D341Med (cell line): ENCODE data around the gene TBX2.
"Not testable (repeated sequence)": the region's sequence is repeated elsewhere in the genome, so short reads cannot be mapped to it uniquely, and the experiment has no call there.

Source experiments
- DNase-seq: peaks from one replicate; pipeline ENCODE4 v3.0.0; 2012; ENCODE audit warnings: low spot score

Gene TBX2

DNA sequence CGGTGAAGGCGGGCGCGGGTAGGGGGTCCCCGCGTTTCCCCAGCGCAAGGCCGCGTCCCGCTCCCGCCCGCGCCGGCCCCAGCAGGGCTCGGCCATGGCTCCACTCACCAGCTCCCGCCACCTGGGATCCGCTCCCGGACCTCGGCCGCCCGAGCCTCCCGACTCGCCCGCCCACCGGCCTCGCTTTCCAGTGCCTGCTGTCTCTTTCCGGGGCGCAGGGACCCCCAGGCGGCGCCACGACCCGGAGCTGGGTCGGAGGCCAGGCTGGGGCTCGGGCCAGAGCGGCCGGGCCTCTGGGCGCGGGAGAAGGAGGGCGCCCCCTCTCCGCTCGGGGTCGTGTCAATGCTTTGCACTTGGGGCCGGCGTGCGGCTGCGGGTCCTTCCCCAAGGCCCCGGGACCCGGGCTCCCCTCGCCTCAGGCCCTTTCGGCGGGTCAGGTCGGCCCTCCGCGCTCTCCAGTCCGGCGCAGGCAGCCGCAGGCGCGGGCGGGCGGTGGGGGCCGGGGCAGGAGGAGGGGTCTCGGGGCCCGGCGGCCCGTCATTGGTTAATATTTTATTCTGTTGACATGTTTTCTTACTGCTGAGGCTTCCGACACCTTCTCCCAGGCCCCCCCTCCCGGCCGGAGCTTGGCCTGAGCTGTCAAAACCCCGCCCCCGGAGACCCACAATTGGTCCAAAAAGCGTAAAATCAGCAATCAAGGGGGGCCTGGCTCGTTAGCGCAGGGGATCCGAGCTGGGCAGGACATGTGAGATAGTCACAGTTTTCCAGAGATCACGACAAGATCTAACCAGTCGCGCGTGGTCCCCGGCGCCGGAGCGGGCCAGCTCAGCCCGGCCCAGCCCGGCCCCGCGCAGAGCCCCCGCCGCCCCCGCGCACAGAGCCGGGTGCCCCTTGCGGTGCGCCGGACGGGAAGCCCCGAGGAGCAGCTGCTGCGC lies at the start of gene TBX2:
TSS of gene TBX2 (plus strand) at position 713 of the 935 bp plus-strand sequence. CDS start 334 bp downstream, outside the sequence.
- DNase-seq: peak; percentile 76

DNA sequence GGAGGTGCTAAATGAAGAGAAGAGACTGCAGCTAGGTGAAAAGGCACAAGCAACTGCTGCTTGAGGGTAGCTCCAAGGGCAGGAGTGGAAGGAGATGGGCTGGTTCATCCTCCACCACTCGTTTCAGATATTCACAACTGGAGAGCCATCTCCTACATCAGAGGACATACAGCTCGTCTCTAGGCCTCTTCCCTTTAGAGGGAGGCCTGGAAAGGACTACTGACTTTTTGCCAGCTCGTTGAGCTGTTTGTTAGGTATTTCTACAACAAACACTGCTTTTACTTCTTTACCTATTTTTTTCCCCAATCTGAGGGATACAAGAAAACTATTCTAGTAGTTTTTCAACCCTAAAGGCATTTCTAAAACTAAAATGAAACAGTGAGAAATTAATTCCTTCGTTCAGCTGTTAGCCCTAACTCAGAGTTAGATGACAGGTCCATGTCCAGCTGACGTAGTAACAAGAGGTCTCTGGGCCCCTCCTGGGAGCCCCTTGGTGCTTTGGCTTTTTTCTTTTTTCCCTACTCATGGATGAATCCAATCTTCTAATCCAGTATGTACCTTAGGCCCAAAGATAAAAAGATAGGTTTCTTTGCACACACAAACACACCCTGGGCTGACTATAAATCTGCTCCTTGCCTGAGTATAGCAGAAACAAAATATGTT lies 47.8 kb upstream of the TBX2 start:
- DNase-seq: no peak

DNA sequence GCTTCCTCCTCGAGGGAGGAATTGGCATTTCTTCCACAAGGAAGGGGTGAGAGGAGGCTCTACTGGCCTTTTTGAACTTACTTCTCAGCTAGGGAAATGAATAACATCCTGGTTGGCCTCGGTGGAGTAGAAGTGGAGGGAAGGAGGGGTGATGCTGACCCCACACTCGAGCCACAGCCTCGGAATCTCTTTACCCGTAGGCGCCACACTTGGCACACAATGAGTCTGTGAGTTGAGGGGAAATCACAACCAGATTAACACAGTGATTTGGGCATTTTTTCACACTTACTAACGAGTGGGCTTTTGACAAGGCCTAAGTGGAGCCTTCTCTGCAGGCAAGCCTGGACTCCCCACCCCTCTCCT lies 47.3 kb upstream of the TBX2 start:
- no peak for DNase-seq

DNA sequence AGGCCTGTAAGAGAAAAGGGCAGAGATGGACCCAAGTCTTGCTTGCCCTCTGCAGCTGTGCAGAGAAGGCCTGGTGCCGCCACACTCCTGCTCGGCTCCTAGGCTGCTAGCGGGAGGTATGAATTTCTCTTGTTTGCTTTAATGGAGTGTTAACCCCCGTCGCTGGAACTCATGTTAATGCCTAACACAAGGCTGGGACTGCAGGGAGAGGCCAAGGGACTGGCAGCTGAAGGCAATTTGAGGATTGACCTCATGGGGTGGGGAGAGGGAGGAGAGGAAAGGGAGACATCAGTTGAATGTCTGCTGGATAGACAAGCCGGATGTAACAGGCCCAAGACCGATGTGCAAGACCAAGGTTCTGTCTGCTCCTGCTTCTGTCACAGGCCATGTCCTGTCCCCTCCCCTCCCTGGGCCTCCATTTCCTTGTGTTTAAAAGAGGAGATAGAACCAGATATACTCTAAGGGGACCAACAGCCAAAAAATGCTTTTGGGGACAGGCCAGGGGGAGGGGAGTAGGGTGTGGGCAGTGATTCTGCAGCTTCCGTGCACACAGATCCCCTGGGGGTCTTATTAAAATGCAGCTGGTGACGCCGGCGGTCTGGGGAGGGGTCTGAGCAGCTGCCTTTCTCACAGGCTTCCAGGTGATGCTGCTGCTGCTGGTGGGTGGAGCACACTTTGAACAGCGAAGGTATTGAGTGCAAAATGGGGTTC lies 46.7 kb upstream of the TBX2 start:
- DNase-seq: no peak

DNA sequence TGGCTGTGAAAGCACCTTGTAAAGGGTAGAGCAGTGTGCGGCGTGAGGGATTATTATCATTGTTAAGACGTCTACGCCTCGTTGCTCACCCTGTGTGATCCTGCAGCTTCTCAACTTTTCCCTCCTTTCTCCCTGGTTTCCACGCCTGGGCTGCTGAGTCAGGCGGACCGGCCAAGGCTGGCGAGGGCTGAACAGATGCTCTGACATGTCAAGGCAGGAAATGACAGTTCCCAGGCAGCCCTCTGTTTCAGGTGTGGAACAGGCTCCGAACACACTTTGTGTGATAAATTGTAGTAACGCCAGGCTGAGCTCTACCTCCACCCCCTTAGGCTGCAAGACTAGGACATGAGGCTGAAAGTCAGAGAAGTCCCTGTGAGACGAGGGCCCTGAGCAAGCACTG lies 46.0 kb upstream of the TBX2 start:
- DNase-seq: no peak

DNA sequence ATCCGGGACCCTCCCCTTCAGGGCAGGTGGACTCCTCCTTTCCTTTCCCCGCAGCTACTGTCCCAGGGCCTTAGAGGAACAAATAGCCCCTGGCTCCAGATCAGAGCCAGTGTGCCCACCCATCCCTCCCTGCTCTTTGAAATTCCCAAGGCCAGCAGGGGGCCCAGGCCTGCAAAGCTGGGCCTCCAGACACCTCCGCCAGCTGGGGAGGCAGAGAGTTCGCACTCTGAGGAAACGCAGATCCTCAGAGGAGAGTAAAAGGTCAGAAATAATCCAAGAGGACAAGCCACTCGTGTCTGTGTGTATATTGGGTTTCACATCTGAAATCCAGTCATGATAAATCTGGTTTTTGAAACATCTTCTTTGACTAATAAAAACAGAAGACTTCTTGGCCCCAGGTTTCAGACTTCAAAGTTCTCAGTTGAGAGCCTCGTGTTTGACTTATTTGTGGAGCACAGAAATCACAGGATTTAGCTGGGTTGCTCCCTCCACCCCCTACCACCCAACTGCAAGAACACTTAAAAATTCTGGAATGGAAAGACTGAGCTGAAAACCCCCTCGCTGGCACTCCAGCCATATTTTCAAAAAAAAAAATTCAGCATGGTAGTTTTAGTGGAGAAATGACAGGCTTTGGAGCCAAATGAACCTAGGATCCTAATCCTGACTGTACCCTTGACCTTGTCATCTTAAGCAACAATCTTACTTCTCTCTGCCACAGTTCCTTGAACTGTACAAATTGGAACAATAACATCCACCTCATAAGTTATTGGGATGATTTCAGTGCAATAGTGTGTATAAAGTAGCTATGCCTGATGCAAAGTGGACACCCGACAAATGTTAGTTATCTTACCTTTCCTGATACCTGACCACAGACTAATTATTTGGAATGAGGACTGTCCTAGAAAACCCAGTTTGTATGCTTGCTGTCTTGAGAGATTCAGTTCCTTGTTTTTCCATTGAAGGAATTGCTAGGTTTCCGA lies 44.5 kb upstream of the TBX2 start:
- no peak for DNase-seq

DNA sequence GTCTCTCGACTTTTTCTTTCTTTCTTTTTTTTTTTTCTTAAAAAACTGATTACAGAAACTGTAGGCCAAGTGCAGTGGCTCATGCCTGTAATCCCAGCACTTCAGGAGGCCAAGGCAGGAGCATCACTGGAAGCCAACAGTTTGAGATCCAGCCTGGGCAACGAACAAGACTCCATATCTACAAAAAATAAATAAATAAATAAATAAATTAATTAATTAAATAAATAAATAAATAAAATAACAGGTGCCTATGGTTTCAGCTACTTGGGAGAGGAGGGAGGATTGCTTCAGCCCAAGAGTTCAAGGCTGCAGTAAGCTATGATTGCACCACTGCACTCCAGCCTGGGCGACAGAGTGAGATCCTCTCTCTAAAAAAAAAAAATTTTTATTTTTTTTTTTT lies 42.6 kb upstream of the TBX2 start:
- DNase-seq: not testable (repeated sequence)

DNA sequence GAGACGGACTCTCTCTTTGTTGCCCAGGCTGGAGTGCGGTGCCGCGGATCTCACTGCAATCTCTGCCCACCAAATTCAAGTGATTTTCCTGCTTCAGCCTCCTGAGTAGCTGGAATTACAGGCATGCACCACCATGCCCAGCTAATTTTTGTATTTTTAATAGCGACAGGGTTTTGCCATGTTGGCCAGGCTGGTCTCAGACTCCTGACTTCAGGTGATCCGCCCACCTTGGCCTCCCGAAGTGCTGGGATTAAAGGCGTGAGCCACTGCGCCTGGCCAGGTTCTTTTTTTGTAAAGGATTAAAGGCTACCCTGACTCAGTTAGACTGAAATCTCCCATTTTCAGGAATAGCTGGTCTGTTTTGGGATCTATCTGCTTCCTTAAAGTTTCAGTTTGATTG lies 40.1 kb upstream of the TBX2 start:
- DNase-seq: not testable (repeated sequence)

DNA sequence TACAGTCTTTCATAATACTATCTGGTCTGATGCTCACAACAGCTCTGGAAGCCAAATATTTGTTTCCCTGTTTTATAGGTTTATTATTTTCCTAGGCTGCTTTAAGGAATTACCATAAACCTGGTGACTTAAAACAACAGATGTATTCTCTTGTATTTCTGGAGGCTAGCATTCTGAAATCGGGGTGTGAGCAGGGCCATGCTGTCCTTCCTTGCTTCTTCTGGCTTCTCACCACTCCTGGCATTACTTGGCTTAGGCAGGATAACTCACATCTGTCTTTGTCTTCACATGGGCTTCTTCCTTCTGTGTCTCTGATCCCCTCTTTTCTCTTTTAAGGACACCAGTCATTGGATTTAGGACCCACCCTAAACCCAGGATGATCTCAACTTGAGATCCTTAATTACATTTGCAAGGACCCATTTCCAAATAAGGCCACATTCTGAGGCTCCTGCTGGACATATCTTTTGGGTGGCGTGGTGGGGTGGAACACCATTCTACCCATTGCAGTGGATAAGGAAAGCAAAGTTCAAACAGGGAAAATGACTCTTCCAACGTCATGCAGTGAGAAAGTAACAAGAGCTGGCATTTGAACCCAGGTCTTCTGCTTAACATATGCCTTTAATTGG lies 39.2 kb upstream of the TBX2 start:
- no peak for DNase-seq

DNA sequence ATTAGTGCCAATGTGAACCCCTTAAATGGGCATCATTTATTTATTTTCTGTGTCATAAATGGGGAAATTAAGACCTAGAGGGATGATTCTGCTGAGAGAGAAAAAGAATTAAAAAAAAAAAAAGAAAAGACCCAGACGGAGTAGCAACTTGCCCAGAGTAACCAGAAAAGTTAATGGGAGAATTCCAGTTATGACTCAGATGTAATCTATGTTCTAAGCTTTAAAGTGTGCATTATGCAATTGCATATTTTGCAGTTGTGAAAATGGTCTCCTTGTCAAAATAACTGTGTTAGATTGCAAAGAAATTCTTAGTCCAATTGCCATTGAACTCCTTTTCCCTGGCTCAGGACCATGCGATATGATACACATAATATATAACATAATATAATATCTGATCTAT lies 38.6 kb upstream of the TBX2 start:
- DNase-seq: no peak

DNA sequence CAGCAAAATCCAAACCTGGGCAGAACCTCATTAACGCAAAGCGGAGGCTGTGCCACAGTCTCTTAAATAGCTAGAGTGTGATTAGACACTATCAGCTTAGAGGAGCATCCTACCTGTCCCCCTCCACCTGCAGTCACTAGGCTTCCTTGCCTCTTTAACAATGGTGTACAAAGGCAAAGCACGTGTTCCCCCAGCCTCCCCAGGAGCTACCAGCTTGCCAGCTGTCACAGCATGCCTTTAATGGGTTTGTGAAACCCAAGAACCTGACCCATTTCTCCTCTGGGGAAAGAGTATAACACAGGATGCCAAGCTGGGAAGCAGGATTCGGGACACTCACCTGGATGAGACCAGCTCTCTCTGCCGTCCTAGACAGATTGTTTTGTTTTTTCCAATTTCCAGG lies 37.2 kb upstream of the TBX2 start:
- DNase-seq: no peak

DNA sequence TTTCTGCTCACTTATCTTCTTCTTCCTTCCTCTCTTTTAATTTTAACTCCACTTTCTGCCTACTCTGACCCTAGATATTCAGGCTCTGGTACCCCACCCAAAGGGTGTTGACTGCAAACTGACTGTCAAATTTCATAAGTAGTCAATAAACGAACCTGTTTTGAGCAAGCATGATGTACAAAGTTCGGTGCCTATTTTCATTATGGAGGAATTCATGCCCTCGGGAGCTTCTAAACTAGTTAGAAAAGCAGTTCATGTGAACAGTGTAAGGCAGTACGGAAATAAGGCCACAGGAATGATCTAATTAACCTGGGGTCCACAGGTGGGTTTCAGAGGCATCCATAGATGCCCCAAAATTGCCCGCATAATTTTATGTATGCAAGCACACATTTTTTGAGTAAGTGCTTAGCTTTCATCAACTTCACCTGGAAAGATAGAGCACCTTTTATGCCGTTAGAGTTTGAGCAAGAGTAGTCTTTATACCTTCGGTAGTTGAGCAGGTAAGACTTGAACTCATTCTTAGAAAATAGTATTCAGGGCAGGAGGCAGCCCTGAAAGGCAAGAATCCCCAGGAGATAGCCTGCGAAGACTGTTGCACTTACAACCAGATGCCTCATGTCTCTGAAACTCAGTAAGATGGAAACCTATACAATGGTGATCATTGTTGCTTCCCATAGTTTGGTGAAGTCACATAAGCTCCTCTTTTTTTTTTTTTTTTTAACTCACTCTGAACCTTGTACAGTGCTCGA lies 36.6 kb upstream of the TBX2 start:
- DNase-seq: no peak

DNA sequence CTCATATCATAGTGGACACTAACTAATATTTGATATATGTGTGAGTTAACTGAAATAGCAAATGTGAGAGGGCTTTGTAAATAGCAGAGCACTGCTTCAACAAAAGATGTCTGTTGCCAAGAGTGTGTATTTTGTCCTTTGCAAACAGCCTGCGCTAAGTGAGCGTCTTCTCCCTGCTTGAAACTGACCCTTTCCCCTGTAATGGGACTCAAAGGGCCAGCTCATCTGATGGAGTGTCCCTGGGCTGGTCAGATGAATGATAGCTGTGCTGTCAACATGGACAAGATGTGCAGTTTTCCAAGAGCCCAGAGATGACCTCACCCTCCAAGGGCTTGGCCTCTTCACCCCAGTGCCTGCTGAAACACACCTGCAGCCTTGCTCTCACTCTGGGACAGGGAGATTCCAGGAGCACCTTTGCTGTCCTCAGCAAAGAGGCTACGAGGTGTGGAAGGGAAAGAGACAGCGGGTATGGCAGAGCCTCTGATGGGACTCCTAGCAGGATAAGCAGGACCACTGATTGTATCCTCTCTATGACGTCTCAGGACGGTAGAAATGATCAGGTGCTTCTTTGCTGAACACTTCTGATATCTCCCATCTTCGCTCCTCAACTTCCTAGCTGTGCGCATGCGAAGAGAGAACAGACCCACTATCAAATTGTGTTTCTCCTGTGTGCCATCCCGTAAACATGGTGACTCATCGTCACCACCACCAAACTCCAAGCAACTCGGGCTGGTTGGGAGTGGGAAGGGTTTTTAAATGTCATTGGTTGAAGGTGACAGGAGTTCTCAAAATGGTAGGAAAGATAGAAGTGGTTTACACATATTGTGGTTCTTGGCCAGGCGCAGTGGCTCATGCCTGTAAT lies 35.8 kb upstream of the TBX2 start:
- DNase-seq: no peak

DNA sequence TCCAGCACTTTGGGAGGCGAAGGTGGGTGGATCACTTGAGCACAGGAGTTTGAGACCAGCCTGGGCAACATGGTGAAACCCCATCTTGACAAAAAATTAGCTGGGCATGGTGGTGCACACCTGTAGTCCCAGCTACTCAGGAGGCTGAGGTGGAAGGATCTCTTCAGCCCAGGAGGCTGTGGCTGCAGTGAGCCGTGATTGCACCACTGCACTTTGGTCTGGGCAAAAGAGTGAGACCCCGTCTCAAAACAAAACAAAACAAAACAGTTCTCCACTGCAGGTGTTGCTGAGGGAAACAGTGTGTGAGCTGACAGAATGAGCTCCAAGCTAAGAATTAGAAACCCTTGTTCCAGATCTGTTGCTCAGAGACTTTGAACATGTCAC lies 35.2 kb upstream of the TBX2 start:
- no peak for DNase-seq

DNA sequence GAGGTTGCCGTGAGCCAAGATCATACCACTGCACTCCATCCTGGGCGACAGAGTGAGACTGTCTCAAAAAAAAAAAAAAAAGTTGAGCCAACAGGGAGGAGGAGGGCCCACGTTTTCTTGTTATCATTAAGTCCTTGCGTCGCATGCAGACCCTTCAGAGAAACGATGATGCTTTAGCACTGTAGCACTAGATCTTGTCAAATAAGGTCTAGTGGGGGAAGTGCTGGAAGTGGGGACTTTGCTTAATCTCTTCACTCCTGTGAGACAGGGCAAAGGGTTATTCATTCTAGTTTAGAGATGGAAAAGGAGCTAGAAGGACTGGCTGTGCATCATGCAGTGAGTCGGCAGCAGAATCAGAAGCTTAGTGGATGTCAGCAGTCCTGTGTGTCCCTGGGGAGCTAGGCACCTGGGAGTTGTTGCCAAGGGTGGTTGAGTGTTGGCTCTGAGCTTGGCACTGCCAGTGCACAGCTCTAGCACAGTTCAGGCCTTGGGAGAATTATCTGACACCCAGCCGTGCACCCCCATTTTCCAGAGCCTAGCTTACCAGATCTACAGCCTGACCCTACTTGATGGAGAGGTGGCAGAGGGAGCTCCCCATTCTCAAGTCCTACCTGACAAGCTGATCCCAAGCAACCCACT lies 33.4 kb upstream of the TBX2 start:
- no peak for DNase-seq

DNA sequence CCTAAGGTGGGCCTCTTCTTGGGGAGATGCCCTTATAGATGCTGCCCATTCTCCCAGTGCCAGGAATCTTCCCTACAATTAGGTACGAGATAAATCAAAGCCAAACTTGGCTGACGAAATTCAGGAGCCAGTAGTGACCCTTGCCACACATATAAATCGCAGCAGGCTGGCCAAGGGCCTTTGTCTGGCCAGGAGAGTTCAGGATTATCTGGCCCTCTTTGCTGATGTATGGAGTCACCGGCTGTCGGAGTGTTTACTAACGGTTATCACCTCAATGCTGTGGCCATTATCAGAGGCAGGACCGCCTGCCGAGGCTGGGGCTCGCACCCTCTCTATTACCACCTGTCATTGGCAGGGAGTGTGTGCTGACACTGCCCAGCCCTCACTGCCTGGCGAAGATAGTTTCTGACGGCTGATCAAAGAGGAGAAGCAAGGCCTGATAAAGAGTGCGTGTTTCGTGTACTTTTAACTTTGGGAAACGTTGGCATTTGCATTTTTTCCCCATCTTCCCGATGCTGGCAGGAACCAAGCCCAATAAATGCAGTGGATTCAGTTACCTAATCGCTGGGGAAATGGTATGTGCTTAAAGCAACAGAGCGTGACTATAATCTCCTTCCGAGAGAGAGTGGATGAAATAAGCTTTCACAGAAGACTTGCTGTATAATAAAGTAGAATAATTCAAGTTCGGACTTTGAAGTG lies 32.8 kb upstream of the TBX2 start:
- DNase-seq: no peak

DNA sequence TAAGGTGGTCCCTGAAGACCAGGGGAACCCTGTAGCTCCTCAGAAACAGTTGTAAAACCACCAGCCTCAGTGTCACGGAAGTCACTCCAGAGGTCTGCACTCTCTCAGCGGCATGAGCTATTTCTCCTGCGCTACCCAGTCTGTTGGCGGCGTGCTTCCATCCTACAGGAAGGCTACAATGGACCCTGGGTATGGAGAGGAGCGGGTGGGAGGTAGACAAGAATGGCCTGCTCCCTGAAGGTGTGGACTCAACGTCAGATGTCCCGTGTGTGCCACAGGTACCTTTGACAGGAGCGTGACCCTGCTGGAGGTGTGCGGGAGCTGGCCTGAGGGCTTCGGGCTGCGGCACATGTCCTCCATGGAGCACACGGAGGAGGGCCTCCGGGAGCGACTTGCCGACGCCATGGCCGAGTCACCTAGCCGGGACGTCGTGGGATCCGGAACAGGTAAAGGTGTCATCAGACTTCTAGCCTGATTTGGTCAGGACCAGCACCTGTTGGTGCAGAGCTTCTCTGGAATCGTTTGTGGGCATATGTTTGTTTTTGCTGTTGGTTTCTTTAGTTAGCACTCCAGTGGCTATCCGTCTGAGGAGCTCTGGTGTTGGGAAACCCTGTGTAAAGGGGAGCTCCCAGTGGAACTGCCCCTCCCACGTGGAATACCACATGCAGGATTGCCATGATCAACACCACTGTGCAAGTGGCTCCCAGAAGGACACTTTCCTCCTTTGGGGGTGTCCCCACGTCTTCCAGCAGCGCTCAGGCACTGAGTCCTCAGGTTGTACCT lies 31.4 kb upstream of the TBX2 start:
- no peak for DNase-seq
